Peyer's patch (tissue), 4 donors: ENCODE data around the gene PGAP1.

Experiments
- CTCF ChIP-seq, 6 experiments: fragments of 450-650 bp in 4 of 6; fragments of 200-600 bp in 2 of 6; sonication (generic) in 1 of 6; IDR thresholded peaks; one replicate each; pipeline ENCODE4 v1.5.1; 2017 to 2019; ENCODE audit warnings: antibody characterized with exemption in 6 of 6, mild to moderate bottlenecking in 3 of 6, moderate library complexity in 1 of 6
- POLR2A ChIP-seq, 2 donors: fragments of 450-650 bp; IDR thresholded peaks; one replicate each; pipeline ENCODE4 v1.5.1; 2017; ENCODE audit warnings: antibody characterized with exemption in 2 of 2, mild to moderate bottlenecking in 2 of 2, moderate library complexity in 2 of 2

GRCh38 chr2:196853301-196854087 is 73.0 kb downstream of the PGAP1 start:
- no peak for TF ChIP-seq CTCF (IDR thresholded peaks at IDR 0.05)
- TF ChIP-seq POLR2A (IDR thresholded peaks at IDR 0.05): no peak
